SH-SY5Y (cell line): ENCODE measurements around the gene SLC38A3.

ENCODE experiments used
- GATA2 ChIP-seq: IDR thresholded peaks from 2 replicates; pipeline ENCODE4 v1.6.1; 2011; ENCODE audit warnings: mild to moderate bottlenecking, low read depth, low read length
- GATA3 ChIP-seq: IDR thresholded peaks from 2 replicates; pipeline ENCODE4 v1.6.1; 2011; ENCODE audit warnings: low read depth, mild to moderate bottlenecking, low read length, moderate library complexity

- no peak for TF ChIP-seq GATA2
- TF ChIP-seq GATA3, result no peak
Observed at GRCh38 chr3:50164481-50164880, 40.6 kb upstream of the SLC38A3 start.
